Right ventricle myocardium superior (tissue), 1 donor: ENCODE data around the gene TMEM161B. TPM values are rescaled to one million over a fixed set of nuclear protein-coding genes. Genes with fewer than 3 reads are reported as not detected.
"Not testable (repeated sequence)": the region's sequence is repeated elsewhere in the genome, so short reads cannot be mapped to it uniquely, and the experiment has no call there.

Experiments used
- ATAC-seq: fragments of 200-7000 bp; cut with Tn5 transposase; one replicate; pipeline ENCODE4 v1.9.1; 2020; ENCODE audit warnings: mild to moderate bottlenecking; ENCODE audit not compliant: poor library complexity
- DNase-seq: peaks from one replicate; pipeline ENCODE4 v3.0.0-alpha.2; 2020
- intact Hi-C: fragments of 100-400 bp; cut with DNase I; formaldehyde crosslinking; loops from one replicate; pipeline ENCODE4 v1.11.2; 2022
- total RNA-seq: library from RNA; stranded (reverse); fragmentation: NEBNext Ultra II Directional; extraction: Animal tissue kit (Norgen Biotek cat#: 25700); gene quantifications from one replicate; pipeline ENCODE4 v1.2.1, GENCODE V29; 2021
- donor health status: DM: no; HTN: yes; CAD: no; lungs with severe emphysema.

The TMEM161B gene
- total RNA-seq, 1 donor from 2014 or later, result 9.4 TPM

GRCh38 chr5:88195636-88196035 is 73.0 kb downstream of the TMEM161B start:
- ATAC-seq (no peak), DNase-seq (no peak)
- intact Hi-C loops, result no loop called here

- intact Hi-C loops, result no loop called here
- no peak for DNase-seq
- no peak for ATAC-seq
These were observed 74.7 kb downstream of the TMEM161B start for GRCh38 chr5:88193896-88194295.

GRCh38 chr5:88190106-88190834 is 78.4 kb downstream of the TMEM161B start:
- intact Hi-C loops, result no loop called here
- ATAC-seq (no peak), DNase-seq (no peak)

- ATAC-seq, intact Hi-C loops, DNase-seq: not testable (repeated sequence)
These were observed 79.2 kb downstream of the TMEM161B start for GRCh38 chr5:88189484-88189883.

GRCh38 chr5:88188458-88189132 is 80.0 kb downstream of the TMEM161B start:
- DNase-seq, result no peak
- intact Hi-C loops, result no loop called here
- no peak for ATAC-seq

- ATAC-seq (no peak), DNase-seq (no peak)
- intact Hi-C loops, result no loop called here
These were observed 85.4 kb downstream of the TMEM161B start for GRCh38 chr5:88183255-88183654.

- ATAC-seq, intact Hi-C loops, DNase-seq: not testable (repeated sequence)
These were observed 91.2 kb downstream of the TMEM161B start for GRCh38 chr5:88177486-88177885.

- intact Hi-C loops, result no loop called here
- no peak for DNase-seq
- ATAC-seq, result no peak
These were observed 95.5 kb downstream of the TMEM161B start for GRCh38 chr5:88172847-88173758.

GRCh38 chr5:88159591-88159990 is 109.1 kb downstream of the TMEM161B start:
- intact Hi-C loops, result no loop called here
- DNase-seq (no peak), ATAC-seq (no peak)

- intact Hi-C loops, result no loop called here
- no peak for ATAC-seq
- no peak for DNase-seq
These were observed 110.6 kb downstream of the TMEM161B start for GRCh38 chr5:88158056-88158455.

- ATAC-seq (no peak), DNase-seq (no peak)
- intact Hi-C loops, result no loop called here
These were observed 113.8 kb downstream of the TMEM161B start for GRCh38 chr5:88154891-88155290.

- no peak for ATAC-seq
- DNase-seq, result no peak
- intact Hi-C loops, result no loop called here
These were observed 117.9 kb downstream of the TMEM161B start for GRCh38 chr5:88150747-88151146.

- ATAC-seq (no peak), DNase-seq (no peak)
- intact Hi-C loops, result loop anchor here (10.0 kb wide), 1 partner anchor 109 kb away; no protein-coding TSS in a partner anchor
These were observed 122.8 kb downstream of the TMEM161B start for GRCh38 chr5:88145611-88146467.

- intact Hi-C loops, result loop anchor here (10.0 kb wide), 1 partner anchor 110 kb away; no protein-coding TSS in a partner anchor
- DNase-seq, result no peak
- ATAC-seq, result no peak
These were observed 123.4 kb downstream of the TMEM161B start for GRCh38 chr5:88145221-88145610.
